AG09319 (cell line): ENCODE data around the gene SLC31A1.

Experiments used
- DNase-seq: peaks from one replicate; pipeline ENCODE4 v3.0.0-alpha.2; 2010; ENCODE audit warnings: low read depth; ENCODE audit errors: extremely low read depth
- TF ChIP-seq, protein P1 (sequence below): IDR thresholded peaks from 2 replicates; pipeline ENCODE4 v1.5.1; 2011; ENCODE audit warnings: low read depth, mild to moderate bottlenecking, inconsistent platforms, low read length, moderate library complexity

SLC31A1 gene

DNA sequence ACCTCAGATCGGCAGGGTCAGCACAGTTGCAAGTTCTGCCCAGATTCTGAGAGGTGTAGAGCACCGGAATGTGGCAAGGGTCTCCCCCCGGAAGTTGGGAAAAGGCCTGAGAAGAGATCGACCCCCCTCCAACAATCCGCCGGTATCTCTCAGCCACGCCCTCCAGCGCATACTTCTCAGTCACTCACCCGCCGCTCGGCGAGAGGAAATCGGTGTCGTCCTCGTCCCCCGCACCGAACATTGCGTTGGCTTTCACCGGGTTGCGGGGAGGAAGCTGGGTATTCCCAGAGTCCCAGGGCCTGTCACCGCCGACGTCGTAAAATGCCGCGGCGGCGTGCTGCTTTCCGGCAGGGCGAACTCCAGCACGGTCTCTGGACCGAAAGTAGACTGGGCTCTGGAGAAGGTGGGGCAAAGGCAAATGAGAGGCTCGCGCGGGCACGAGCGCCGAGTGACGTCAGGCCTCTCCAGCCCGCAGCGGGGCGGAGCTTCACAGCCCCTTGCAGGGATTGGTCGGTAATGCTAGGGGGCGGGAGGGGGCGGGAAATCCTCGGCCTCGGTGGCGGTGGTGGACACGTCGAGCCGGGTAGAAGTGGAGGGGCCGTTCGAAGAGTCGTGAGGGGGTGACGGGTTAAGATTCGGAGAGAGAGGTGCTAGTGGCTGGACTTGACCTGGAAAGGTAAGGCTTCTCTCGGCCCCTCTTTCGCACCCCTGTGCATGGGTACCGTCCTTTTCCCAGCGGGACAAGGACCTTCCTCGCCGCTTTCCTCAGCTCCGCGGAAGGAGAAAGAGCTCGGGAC is at the start of gene SLC31A1, which contains the start of gene FKBP15:
SLC31A1 (plus strand) TSS at position 542 of the 797 bp plus-strand sequence. CDS start 34,605 bp downstream, outside the sequence.
FKBP15 (minus strand) TSS at position 275 of the 797 bp plus-strand sequence; CDS start at position 241, 34 bp downstream.
- TF ChIP-seq, protein P1, sequence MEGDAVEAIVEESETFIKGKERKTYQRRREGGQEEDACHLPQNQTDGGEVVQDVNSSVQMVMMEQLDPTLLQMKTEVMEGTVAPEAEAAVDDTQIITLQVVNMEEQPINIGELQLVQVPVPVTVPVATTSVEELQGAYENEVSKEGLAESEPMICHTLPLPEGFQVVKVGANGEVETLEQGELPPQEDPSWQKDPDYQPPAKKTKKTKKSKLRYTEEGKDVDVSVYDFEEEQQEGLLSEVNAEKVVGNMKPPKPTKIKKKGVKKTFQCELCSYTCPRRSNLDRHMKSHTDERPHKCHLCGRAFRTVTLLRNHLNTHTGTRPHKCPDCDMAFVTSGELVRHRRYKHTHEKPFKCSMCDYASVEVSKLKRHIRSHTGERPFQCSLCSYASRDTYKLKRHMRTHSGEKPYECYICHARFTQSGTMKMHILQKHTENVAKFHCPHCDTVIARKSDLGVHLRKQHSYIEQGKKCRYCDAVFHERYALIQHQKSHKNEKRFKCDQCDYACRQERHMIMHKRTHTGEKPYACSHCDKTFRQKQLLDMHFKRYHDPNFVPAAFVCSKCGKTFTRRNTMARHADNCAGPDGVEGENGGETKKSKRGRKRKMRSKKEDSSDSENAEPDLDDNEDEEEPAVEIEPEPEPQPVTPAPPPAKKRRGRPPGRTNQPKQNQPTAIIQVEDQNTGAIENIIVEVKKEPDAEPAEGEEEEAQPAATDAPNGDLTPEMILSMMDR = no peak
- peak; percentile 96 for DNase-seq

DNA sequence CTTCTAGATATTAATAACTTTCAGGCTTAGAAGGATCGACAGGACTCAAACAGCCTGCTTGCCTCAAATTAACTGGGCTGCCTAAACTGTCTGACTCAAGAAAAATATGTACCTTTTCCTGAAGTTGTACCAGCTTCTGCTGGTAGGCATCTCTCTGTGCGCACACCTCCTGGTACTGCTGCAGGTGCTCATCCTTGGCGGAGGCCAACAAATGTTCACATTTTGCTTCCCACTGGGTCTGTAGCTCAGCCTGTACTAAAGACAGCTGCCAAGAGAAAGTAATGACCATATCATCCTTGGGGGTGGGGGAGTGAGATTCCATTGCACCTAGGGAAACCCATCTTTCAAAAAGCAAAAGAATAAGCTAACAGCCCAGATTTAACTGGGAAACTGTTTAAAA is 48.0 kb upstream of the SLC31A1 start:
- TF ChIP-seq, protein P1 = no peak
- no peak for DNase-seq

- TF ChIP-seq, protein P1 = no peak
- DNase-seq = no peak
Observed at GRCh38 chr9:113176803-113177202, 44.5 kb upstream of the SLC31A1 start.

DNA sequence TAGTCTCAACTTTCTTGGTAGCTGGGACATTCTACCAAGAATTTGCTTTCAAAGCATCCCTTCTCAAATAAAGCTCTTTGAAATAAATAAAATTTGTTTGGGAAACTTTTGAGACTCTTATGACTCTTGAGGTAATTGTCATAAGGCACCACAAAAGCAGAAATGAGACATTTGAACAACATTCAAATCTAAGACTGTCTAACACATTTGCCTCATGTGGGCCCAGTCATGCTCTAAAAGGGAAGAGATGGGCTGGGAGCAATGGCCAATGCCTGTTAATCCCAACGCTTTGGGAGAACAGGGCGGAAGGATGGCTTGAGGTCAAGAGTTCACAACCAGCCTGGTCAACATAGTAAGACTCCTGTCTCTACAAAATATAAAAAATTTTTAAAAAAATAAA is 44.1 kb upstream of the SLC31A1 start:
- TF ChIP-seq, protein P1 = no peak
- no peak for DNase-seq

GRCh38 chr9:113178087-113178486 is 43.3 kb upstream of the SLC31A1 start:
- TF ChIP-seq, protein P1 = no peak
- no peak for DNase-seq

- TF ChIP-seq, protein P1 = no peak
Observed at GRCh38 chr9:113179839-113180238, 41.5 kb upstream of the SLC31A1 start.

GRCh38 chr9:113181165-113181564 is 40.2 kb upstream of the SLC31A1 start:
- DNase-seq = no peak
- TF ChIP-seq, protein P1 = no peak

More at GRCh38 chr9:113179839-113180238, 41.5 kb upstream of the SLC31A1 start:
- no peak for DNase-seq
